Colonic mucosa (tissue), 4 donors: ENCODE data around the gene NUDT1. TPM values are rescaled to one million over a fixed set of nuclear protein-coding genes. Genes with fewer than 3 reads are reported as not detected.
"Not testable (repeated sequence)": the region's sequence is repeated elsewhere in the genome, so short reads cannot be mapped to it uniquely, and the experiment has no call there.

Experiments
- DNase-seq: peaks from one replicate; pipeline ENCODE4 v3.0.0-alpha.2; 2020
- H3K27ac ChIP-seq: fragments of 200-600 bp; one replicate; pipeline ENCODE4 v1.8.0; 2021
- H3K27me3 ChIP-seq: fragments of 200-600 bp; one replicate; pipeline ENCODE4 v1.8.0; 2021
- H3K36me3 ChIP-seq: fragments of 200-600 bp; one replicate; pipeline ENCODE4 v1.8.0; 2021
- H3K4me1 ChIP-seq: fragments of 200-600 bp; one replicate; pipeline ENCODE4 v1.8.0; 2021; ENCODE audit warnings: mild to moderate bottlenecking
- H3K4me3 ChIP-seq: fragments of 200-600 bp; one replicate; pipeline ENCODE4 v1.8.0; 2021
- H3K9ac ChIP-seq, 2 donors: one replicate each; pipeline ENCODE4 v1.7.0; 2013; ENCODE audit warnings: control low read depth in 2 of 2, low read depth in 2 of 2, low read length in 2 of 2
- H3K9me3 ChIP-seq: fragments of 200-600 bp; one replicate; pipeline ENCODE4 v1.8.0; 2021
- intact Hi-C: fragments of 100-400 bp; cut with DNase I; formaldehyde crosslinking; loops from one replicate; pipeline ENCODE4 v1.14.1; 2022
- total RNA-seq, 2 donors: library from RNA; stranded (reverse); fragmentation: NEBNext Ultra II Directional in 1 of 2; extraction: Animal tissue kit (Norgen Biotek cat#: 25700) in 1 of 2; gene quantifications; one replicate each; pipeline ENCODE4 v1.2.1, GENCODE V29; 2021
- TF ChIP-seq, protein P1 (sequence below): fragments of 200-600 bp; IDR thresholded peaks from one replicate; pipeline ENCODE4 v1.8.0; 2022; ENCODE audit warnings: antibody characterized with exemption, mild to moderate bottlenecking
- donor health status: healthy.
- donor health status: DM: no; HTN: no; CAD: no.
- donor health status: DM: no; HTN: no; CAD: no.

The NUDT1 gene
- total RNA-seq, 2 donors from 2014 or later = 15.0 to 51.6 TPM

- no peaks in the 10 kb centered on the region for H3K9me3 ChIP-seq
- no peaks in the 10 kb centered on the region for H3K36me3 ChIP-seq
- TF ChIP-seq, protein P1, sequence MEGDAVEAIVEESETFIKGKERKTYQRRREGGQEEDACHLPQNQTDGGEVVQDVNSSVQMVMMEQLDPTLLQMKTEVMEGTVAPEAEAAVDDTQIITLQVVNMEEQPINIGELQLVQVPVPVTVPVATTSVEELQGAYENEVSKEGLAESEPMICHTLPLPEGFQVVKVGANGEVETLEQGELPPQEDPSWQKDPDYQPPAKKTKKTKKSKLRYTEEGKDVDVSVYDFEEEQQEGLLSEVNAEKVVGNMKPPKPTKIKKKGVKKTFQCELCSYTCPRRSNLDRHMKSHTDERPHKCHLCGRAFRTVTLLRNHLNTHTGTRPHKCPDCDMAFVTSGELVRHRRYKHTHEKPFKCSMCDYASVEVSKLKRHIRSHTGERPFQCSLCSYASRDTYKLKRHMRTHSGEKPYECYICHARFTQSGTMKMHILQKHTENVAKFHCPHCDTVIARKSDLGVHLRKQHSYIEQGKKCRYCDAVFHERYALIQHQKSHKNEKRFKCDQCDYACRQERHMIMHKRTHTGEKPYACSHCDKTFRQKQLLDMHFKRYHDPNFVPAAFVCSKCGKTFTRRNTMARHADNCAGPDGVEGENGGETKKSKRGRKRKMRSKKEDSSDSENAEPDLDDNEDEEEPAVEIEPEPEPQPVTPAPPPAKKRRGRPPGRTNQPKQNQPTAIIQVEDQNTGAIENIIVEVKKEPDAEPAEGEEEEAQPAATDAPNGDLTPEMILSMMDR = no peak
- intact Hi-C loops = no loop called here
- DNase-seq = no peak
- no peaks in the 10 kb centered on the region for H3K27me3 ChIP-seq
- no peaks in the 10 kb centered on the region for H3K4me1 ChIP-seq
- no peak overlapping the region for H3K9ac ChIP-seq
- H3K27ac ChIP-seq = no peak overlapping the region
- no peak overlapping the region for H3K4me3 ChIP-seq
Measured at GRCh38 chr7:2259480-2259879, 17.5 kb downstream of the NUDT1 start.

- Histone ChIP-seq H3K36me3 (no peaks in the 10 kb centered on the region), H3K9me3 (no peaks in the 10 kb centered on the region), H3K9ac (no peak overlapping the region), H3K27me3 (no peaks in the 10 kb centered on the region), H3K4me1 (no peaks in the 10 kb centered on the region), H3K27ac (no peak overlapping the region), H3K4me3 (no peak overlapping the region)
- TF ChIP-seq, protein P1 = no peak
- intact Hi-C loops = no loop called here
- DNase-seq = no peak
Measured at GRCh38 chr7:2260820-2261219, 18.8 kb downstream of the NUDT1 start.

DNA sequence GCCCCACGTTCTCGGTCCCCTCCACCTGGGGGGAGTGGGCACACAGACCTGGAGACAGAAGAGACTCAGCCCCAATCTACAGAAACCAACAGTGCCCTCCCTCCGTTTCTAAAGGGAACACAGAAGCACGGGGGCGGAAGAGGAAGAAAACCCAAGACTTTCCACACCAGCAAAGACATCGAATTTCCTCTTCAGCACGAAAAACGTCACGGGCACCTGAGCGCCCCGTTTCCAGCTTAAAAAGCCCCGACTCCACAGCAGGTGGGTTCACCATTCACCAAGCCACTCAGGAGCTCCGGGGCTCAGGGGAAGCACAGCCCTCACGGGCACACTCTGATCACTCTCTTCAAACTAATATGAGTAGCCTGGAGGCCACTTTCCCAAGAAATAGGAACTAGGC lies 19.6 kb downstream of the NUDT1 start:
- intact Hi-C loops = no loop called here
- Histone ChIP-seq H3K9me3 (no peaks in the 10 kb centered on the region), H3K9ac (no peak overlapping the region), H3K4me3 (no peak overlapping the region), H3K36me3 (no peaks in the 10 kb centered on the region), H3K4me1 (no peaks in the 10 kb centered on the region), H3K27ac (no peak overlapping the region), H3K27me3 (no peaks in the 10 kb centered on the region)
- DNase-seq = no peak
- TF ChIP-seq, protein P1 = no peak

- no peaks in the 10 kb centered on the region for H3K9me3 ChIP-seq
- TF ChIP-seq, protein P1 = no peak
- no peak overlapping the region for H3K9ac ChIP-seq
- no peaks in the 10 kb centered on the region for H3K36me3 ChIP-seq
- H3K4me1 ChIP-seq = no peaks in the 10 kb centered on the region
- no peak for DNase-seq
- no peak overlapping the region for H3K4me3 ChIP-seq
- no peaks in the 10 kb centered on the region for H3K27me3 ChIP-seq
- intact Hi-C loops = no loop called here
- H3K27ac ChIP-seq = no peak overlapping the region
Measured at GRCh38 chr7:2263176-2263575, 21.1 kb downstream of the NUDT1 start.

DNA sequence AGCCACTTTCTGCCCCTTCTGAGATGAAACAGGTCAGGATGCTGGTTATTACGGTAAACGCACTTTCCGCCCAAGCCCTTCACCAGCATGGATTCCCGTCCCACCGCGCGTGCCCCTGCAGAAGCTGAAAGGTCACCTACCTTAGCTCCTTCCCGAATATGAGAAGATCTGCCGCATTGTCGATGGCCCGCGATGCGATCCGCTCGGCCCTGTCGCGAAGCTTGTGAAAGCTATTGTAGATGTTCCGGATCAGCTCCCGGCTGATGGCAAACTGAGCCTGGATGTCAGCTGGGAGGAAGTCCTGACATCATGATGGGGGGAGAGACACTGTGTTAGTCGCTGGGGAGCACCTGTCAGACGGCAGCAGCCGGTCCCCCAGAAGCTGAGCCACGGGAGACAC lies 22.1 kb downstream of the NUDT1 start:
- TF ChIP-seq, protein P1 = no peak
- Histone ChIP-seq H3K4me3 (no peak overlapping the region), H3K9ac (no peak overlapping the region), H3K27ac (no peak overlapping the region), H3K9me3 (no peaks in the 10 kb centered on the region), H3K4me1 (no peaks in the 10 kb centered on the region), H3K36me3 (no peaks in the 10 kb centered on the region), H3K27me3 (no peaks in the 10 kb centered on the region)
- DNase-seq = no peak
- intact Hi-C loops = no loop called here

DNA sequence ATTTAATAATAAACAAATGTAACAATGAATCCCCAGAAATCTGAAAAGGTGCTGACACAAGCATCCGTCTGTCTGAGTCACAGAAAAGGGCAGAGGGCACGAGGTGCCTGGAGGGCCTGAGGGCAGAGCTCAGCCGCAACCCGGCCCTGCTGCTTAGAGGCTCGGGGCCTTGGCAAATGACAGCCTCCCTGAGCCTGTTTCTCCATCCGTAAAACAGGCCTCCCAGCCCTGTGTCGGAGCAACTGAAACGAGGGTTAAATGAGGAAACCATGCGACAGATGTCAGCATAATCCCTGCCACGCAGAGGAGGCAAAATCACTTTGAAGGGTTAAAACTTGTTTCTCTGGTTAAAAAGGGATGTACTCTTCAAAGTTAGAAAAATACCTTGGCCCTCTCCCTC lies 24.9 kb downstream of the NUDT1 start:
- no peak overlapping the region for H3K27ac ChIP-seq

GRCh38 chr7:2269089-2269990 lies 27.3 kb downstream of the NUDT1 start:
- H3K27ac ChIP-seq, H3K9ac ChIP-seq: not testable (repeated sequence)

More for the DNA sequence above, 24.9 kb downstream of the NUDT1 start:
- Histone ChIP-seq H3K27me3 (no peaks in the 10 kb centered on the region), H3K36me3 (no peaks in the 10 kb centered on the region), H3K9ac (no peak overlapping the region), H3K4me3 (no peak overlapping the region), H3K9me3 (no peaks in the 10 kb centered on the region), H3K4me1 (no peaks in the 10 kb centered on the region)
- intact Hi-C loops = no loop called here
- TF ChIP-seq, protein P1 = no peak
- DNase-seq = no peak

More at GRCh38 chr7:2269089-2269990, 27.3 kb downstream of the NUDT1 start:
- DNase-seq, H3K9me3 ChIP-seq, H3K36me3 ChIP-seq, H3K4me3 ChIP-seq, H3K27me3 ChIP-seq, H3K4me1 ChIP-seq, intact Hi-C loops: not testable (repeated sequence)
